ENCODE data around the gene TSPAN18.

TSPAN18 gene

GRCh38 chr11:44959064-44959463 lies 232.3 kb downstream of the TSPAN18 start:
- ATAC-seq, result no peak
- DNase-seq, result no peak

GRCh38 chr11:44960200-44960845 lies 233.6 kb downstream of the TSPAN18 start:
- ATAC-seq (no peak), DNase-seq (no peak)

GRCh38 chr11:44962464-44962863 lies 235.7 kb downstream of the TSPAN18 start:
- ATAC-seq, result no peak
- DNase-seq, result no peak

- DNase-seq, result no peak
- no peak for ATAC-seq
These were observed 236.4 kb downstream of the TSPAN18 start for GRCh38 chr11:44963136-44963535.

GRCh38 chr11:44963948-44964347 lies 237.2 kb downstream of the TSPAN18 start:
- no peak for DNase-seq
- no peak for ATAC-seq

GRCh38 chr11:44964526-44965209 lies 237.9 kb downstream of the TSPAN18 start:
- no peak for ATAC-seq

GRCh38 chr11:44966694-44967093 lies 239.9 kb downstream of the TSPAN18 start:
- DNase-seq, result no peak
- ATAC-seq, result no peak

More at GRCh38 chr11:44964526-44965209, 237.9 kb downstream of the TSPAN18 start:
- DNase-seq, result no peak

GRCh38 chr11:44967930-44968496 lies 241.3 kb downstream of the TSPAN18 start:
- ATAC-seq (no peak), DNase-seq (no peak)

GRCh38 chr11:44968510-44968909 lies 241.7 kb downstream of the TSPAN18 start:
- ATAC-seq (no peak), DNase-seq (no peak)

GRCh38 chr11:44969651-44970252 lies 243.0 kb downstream of the TSPAN18 start:
- ATAC-seq (no peak), DNase-seq (no peak)

- no peak for DNase-seq
- no peak for ATAC-seq
These were observed 243.5 kb downstream of the TSPAN18 start for GRCh38 chr11:44970293-44970692.

- DNase-seq (no peak), ATAC-seq (no peak)
These were observed 244.4 kb downstream of the TSPAN18 start for GRCh38 chr11:44971185-44971584.

GRCh38 chr11:44972746-44973435 lies 246.1 kb downstream of the TSPAN18 start:
- no peak for ATAC-seq
- no peak for DNase-seq

GRCh38 chr11:44973632-44974401 lies 247.1 kb downstream of the TSPAN18 start:
- no peak for DNase-seq
- ATAC-seq, result no peak

- ATAC-seq, result no peak
These were observed 247.7 kb downstream of the TSPAN18 start for GRCh38 chr11:44974402-44975000.

GRCh38 chr11:44976576-44976975 lies 249.8 kb downstream of the TSPAN18 start:
- DNase-seq (no peak), ATAC-seq (no peak)

More at GRCh38 chr11:44974402-44975000, 247.7 kb downstream of the TSPAN18 start:
- no peak for DNase-seq

- ATAC-seq, result no peak
These were observed 250.8 kb downstream of the TSPAN18 start for GRCh38 chr11:44977493-44977984.

GRCh38 chr11:44978274-44978960 lies 251.7 kb downstream of the TSPAN18 start:
- ATAC-seq (no peak), DNase-seq (no peak)

More at GRCh38 chr11:44977493-44977984, 250.8 kb downstream of the TSPAN18 start:
- DNase-seq, result no peak

- no peak for ATAC-seq
- DNase-seq, result no peak
These were observed 252.2 kb downstream of the TSPAN18 start for GRCh38 chr11:44978961-44979331.

All from stimulated activated naive CD8-positive, alpha-beta T cell treated with anti-CD3 and anti-CD28 coated beads, Interleukin-15, Interleukin-2, amounts not matched to agents 100 U/mL and 50 U/mL, for 24 hours (primary cell).